PC-9 (cell line): ENCODE results near the gene BHLHE40.

Source experiments
- CTCF ChIP-seq: fragments of 200-600 bp; sonication (generic); conservative IDR thresholded peaks from 2 replicates; pipeline ENCODE4 v1.6.1; 2017; ENCODE audit warnings: mixed run types, antibody characterized with exemption, mild to moderate bottlenecking, moderate library complexity
- EZH2 ChIP-seq: fragments of 200-600 bp; sonication (generic); IDR thresholded peaks from 2 replicates; pipeline ENCODE4 v1.8.0; 2017; ENCODE audit warnings: antibody characterized with exemption, low read depth

- TF ChIP-seq CTCF = peak; percentile 30; the same call in 1 of the 2 replicates
- no peak for TF ChIP-seq EZH2
Observed at GRCh38 chr3:4943549-4943948, 35.7 kb upstream of the BHLHE40 start.
